Measurements from ENCODE around the gene PITPNM2.

The PITPNM2 gene

DNA sequence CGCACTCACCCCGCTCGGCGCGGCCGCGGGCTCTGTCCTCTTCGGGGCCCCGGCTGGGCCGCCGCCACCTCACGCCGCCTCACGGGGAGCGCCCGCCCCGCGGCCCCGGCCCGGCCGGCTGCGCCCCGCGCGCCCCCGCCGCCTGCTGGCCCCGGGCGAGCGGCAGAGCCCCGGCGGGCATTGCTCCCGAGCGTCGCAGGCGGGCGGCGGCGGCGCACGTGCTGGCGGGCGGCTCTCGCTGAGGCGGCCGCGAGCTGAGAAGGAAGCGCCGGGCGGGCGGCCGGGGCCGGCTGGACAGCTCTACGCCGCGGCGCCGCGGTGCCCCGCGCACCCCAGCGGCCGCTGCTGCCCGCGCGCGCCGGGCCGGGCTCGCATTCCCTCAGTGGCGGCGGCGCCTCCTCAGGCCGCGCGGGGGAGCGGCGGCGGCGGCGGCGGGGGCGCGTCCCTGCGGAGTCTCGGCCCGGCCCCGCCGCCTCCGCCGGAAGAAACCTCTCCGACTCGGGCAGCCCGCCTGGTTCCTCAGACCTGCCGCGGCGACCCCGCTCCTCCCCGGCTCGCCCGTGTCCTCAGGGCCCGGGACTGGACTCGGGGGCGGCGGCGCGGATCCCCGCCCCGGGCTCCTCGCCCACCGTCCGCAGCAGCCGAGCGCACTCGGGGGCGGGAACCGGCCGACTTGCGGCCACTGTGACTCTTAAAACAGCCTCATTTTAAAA, at the start of gene PITPNM2:
Gene PITPNM2, minus strand, starts transcription at position 347 of the 713 bp plus-strand sequence. CDS start 116,500 bp downstream, outside the sequence.
- DNase-seq (ENCODE audit: low read depth): no peak

DNA sequence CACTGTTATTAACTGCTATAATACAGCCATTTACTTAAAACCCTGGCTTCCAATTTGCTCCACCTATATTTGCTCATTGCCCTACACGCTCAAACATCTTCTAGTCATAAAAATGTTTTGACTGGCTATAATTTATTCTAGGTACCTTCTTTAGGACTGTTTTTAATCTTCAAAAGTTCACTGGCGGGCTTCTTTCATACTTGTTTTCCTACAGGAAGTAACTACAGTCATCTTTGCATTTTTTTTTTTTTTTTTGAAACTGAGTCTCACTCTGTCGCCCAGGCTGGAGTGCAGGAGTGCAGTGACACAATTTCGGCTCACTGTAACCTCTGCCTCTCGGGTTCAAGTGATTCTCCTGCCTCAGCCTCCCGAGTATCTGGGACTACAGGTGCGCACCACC, 49.5 kb upstream of the PITPNM2 start:
- no peak for DNase-seq (ENCODE audit: low read depth)

DNA sequence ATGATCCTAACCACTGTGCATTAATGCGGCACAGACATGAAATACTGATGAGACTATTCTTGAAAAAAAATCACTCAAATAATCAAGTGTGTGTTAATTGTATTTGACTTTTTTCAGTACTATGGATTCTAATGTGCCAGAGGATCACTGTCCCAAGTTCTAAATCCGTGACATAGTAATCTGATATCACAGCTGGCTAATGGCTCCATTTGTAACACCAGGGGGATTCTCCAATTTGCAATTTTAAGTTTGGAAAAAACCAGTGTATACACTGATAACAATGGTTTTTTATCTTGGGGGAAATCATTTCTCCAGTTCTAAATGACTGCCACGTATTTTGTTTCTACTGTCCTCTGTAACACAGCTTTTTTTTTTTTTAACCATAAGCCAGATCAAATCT, 49.0 kb upstream of the PITPNM2 start:
- no peak for DNase-seq (ENCODE audit: low read depth)

DNA sequence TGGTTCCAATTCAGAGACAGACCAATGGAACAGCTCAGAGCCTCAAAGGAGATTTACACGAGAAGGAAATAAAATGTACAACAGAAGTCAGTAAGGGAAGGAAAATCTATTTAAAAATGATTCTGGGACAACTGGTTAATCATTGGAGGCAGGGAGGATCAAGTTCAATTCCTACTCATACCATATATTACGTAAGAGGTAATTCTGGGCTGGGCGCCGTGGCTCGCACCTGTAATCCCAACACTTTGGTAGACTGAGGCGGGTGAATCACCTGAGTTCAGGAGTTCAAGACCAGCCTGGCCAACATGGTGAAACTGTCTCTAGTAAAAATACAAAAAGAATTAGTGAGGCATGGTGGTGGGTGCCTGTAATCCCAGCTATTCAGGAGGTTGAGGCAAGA, 36.7 kb upstream of the PITPNM2 start:
- DNase-seq (ENCODE audit: low read depth): no peak

DNA sequence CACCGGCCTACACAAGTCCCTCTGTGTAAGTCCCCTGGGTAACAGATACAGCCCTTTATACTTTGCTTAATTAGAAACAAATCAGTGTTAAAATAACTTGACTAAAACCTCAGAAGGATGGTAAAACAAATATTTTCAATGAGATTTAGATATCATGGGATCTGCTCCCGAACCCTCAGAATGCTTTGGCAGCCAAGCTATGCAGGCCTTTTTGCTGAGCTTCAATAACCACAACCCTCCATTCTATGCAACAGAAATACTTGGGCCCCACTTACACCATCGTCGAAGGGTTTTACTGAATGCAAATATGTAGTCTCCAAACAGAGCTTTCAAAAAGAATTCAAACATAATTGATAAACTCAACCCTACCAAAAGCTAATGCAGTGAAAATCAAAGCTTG, 29.3 kb upstream of the PITPNM2 start:
- DNase-seq (ENCODE audit: low read depth): no peak

DNA sequence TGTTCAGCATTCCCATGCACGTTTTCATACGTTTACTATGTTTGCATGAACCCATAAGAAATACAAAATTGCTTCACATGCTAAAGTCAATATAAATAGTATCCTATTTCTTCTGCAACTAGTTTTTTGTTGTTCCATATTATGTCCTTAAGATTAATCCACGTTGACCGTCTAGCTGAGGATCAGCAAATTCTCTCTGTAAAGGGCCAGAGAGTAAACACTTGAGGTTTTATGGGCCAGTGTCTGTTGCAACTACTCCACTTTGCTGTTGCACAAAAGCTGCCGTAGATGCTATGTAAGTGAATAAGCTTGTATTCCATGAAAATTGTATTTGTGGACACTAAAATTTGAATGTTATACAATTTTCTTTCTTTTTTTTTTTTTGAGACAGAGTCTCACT, 21.1 kb upstream of the PITPNM2 start:
- no peak for DNase-seq (ENCODE audit: low read depth)

DNA sequence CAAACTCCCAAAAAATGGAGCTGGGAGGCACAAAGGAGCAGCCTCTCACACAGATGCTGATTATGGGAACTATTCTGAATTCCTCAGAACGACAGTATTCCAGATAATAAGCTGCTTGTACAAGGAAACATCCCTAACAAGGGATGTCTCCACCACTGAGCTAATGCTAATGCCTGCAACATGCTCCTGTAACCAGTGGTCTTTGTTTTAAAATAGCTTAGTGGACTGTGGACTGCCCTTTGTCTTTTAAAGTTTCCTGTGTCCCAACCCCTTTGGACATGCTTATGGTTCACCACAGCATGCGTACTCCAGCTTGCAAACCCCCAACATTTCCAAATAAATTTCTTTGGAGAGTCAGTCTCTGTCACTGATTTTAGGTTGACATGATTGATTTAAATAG, 16.4 kb upstream of the PITPNM2 start:
- no peak for DNase-seq (ENCODE audit: low read depth)

DNA sequence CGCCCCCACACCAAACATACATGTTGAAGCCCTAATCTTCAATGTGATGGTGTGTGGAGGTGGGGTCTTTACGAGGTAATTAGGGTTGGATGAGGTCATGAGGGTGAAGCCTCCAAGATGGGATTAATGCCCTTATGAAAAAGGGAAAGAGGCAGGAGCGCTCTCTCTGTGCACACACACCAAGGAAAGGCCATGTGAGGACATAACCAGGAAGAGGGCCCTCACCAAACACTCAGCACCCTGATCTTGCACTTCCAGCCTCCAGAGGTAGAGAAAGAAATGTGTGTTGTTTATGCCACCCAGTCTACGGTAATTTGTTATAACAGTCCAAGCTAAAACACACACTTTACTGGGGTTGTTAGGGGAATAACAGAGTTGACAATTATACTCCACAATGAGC, 14.6 kb upstream of the PITPNM2 start:
- no peak for DNase-seq (ENCODE audit: low read depth)

DNA sequence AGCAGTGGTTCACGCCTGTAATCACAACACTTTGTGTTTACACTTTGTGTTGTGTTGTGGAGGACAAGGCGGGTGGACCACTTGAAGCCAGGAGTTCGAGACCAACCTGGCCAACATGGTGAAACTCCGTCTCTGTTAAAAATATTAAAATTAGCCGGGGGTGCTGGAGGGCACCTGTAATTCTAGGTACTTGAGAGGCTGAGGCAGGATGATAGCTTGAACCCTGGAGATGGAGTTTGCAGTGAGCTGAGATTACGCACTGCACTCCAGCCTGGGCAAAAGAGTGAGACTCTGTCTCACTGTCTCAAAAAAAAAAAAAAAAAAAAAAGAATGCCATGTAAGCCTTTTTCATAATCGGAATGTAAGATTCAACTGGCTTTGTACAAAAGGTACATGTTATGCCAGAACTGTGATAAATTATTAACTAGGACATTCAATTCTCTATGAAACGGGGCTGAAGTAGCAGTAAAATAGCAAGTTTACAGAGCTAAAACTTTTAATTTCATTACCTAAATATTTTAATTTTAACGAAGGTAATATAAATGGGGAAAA, 13.9 kb upstream of the PITPNM2 start:
- DNase-seq (ENCODE audit: low read depth): no peak

DNA sequence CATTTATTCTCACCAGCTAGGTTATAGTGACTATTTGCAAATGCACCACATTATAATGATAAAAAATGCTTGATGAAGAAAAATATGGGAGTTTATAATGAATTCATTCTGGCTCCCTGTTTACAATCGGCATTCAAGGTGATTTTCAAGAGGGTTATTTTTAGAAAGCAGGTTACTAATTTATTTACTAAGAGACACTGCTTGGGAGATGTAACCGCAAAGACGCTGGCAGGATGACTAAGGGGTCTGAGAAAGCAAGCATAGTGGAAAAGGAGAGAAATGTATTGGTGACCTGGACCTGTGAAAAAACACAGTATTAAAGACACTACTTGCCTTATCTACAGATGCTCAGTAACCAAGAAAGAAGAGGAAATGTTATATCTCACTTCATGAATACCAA, 13.3 kb upstream of the PITPNM2 start:
- no peak for DNase-seq (ENCODE audit: low read depth)

DNA sequence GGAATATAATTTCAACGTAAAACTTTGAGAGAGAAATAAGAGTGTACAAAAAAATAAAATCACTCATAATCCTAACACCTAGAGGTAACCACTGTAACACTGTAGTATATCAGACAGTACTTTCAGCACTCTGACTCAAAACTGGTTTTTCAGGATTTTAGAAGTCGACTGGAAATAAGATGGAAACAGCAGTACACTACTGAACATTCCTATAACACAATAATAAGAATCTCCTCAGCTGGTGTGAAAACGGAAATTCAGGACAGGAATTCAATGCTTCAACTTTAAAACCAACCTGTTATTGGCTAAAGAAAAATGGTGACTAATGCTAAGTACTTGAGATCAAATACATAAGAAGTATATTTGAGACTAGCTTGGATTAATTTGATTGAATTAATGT, 12.3 kb upstream of the PITPNM2 start:
- DNase-seq (ENCODE audit: low read depth): no peak

DNA sequence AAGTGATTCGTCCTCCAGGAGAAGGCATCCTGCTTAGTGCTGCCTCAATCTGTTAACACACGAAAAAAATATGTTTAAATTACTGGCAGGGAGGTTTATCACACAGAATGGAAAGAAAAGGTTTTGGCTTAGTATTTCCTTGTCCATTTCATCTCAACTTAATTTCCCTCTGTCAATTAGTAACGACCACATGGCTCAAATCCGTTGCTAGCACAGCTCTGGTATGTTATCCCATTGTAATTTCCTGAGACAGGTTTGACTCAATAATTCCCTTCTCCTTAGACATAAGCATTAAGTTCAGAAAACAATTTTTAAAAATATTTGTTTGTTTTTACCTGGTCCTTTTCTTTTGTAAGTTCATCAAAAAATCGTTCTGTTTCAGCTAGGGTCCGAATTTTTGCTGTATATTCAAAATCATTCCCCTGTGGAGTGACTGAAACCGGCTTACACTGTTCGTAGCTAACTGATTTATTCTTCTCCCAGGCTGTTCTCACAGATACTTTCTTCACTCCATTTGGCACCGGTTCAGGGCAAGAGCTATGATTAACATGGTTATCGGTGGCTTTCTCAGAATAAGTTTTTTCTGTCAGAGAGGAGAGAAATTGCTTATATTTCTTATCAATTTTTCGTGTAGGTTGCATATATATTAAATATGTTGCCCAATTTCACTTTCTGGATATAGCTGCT, 10.1 kb upstream of the PITPNM2 start:
- no peak for DNase-seq (ENCODE audit: low read depth)

DNA sequence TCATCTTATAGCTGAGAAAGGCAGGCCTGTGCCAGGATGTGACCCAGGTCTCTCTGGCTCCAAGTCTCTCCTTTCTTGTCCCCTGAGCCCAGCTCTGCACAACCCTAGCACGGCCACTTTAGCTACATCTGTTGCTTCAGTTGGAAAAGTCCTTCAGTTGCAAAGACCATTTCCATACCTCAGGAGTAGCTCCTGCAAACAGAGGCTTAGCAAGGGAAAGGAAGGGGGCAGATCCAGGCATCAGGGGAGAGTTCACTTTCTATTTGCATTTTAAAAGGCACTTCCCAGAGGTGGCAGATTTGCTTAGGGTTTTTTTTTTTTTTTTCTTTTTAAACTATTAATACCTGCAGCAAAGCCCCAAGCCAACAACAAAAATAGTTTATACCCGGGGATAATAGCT, 3.0 kb upstream of the PITPNM2 start:
- DNase-seq (ENCODE audit: low read depth): no peak

DNA sequence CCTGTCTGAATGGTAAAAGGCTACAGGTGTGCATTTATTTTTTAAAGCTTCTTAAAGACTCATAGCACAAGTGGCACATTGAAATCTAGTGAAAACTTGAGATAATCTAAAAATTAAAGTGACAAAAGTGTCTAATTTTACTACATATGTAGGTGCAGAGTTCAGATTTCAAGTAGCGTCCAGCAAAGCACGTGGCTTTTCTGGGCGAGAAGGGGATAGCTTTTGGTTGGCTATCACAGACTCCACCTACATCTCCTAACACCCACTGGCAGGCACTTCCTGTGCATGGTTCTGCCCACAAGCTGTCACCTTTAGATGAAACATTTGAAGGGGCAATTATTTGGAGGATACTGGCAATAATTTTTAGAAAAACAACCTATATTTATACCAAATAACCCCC, 1.9 kb upstream of the PITPNM2 start:
- DNase-seq (ENCODE audit: low read depth): no peak

DNA sequence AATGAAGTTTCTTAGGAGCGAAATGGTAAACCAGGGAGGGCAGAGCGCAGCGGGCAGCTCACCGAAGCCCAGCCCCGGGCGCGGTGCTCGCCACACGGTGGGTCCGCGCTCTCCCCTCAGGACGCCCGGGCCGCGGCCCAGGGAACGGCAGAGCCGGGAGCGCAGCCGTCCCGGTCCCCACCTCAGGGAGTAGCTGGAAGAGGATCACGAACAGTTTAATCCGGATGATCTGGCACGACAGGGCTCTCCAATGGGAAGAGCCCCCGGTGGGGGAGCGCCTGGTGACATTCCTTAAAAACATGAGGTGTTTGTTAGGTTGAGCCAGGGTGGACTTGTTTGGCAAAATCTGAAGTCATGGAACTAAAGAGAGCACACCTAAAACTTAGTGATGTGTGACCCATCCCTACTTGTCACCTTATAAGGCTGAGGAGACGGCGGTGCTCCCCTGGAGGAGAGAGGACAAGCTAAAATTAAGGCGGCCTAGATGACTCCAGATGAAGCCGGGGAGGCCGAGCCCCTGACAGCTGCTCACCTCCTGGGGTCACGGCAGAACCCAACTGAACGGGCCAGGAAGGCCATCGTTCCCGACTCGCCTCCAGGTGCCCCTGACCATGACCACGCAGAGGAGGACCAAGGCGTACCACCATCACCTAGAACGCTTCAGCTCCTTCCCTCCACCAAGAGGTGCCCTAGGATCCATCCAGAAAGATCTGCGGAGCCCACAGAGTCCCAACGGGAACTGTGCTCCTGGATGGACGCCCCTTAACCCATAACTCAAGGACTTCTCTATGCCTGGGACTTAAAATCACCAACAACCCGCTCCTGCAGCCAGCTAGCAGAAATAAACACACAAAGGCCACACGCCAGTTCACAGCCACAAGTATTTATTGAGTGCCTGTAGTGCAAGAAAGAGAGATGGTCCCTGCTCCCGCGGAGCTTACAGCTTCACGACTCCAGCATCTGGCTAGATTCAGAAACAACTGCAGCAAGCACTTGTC, 866 bp upstream of the PITPNM2 start:
- DNase-seq (ENCODE audit: low read depth): no peak

DNA sequence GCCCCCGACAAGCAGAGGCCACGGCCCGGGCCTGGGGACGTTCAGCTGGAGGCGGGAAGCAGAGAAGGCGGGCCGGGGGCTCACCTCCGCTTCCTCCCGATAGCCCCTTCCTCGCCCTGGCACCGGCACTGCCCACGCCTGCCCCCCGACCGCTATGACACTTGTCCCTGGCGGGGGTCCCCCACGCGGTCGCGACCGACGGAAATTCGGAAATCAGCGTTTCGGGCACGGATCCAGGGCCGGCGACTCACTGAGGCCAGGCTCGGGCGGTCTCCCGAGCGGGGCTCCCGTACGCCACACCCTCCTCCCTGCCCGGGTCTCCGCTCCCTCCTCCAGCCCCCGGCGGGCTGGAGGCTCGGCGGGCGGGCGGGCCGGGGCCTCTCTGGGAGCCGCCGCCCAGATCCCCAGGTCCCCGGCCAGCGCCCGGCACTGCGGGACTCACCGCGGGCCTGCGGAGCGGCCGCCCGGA, 581 bp downstream of the PITPNM2 start:
- no peak for DNase-seq (ENCODE audit: low read depth)

DNA sequence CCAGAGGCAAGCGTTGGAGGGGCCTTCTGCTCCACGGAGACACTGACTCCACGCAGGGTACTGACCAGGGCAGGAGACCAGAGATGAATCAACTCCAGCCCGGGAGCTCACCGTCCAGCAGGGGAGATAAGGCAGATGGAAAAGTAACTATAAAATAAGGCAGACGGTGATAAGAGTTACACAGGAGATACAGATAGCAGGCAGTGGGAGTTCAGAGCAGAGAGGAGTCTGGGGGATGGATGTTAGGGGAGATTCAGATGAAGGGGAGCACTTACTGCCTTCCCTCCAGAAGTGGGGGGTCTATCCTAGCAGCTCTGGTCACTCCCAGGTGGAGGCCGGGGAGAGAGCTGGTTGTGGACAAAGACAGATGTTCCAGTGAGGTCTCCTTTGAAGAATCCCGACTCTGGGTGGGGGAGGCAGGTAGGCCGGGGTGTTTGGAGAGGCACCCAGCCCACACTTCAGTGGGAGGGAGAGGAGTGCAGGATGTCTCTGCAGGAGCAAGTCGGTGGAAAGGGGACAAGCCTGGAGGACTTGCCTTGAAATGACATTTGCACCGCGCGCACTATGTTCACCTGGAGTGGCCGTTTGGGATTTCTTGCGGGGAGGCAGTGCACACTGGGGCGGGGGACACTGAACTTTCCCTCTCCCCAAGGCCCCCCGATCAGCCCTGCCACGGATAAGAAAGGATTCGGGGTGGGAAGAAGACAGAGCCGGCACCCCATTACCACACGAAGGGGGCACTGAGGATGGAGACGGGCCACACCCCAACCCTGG, 1.2 kb downstream of the PITPNM2 start:
- DNase-seq (ENCODE audit: low read depth): no peak

DNA sequence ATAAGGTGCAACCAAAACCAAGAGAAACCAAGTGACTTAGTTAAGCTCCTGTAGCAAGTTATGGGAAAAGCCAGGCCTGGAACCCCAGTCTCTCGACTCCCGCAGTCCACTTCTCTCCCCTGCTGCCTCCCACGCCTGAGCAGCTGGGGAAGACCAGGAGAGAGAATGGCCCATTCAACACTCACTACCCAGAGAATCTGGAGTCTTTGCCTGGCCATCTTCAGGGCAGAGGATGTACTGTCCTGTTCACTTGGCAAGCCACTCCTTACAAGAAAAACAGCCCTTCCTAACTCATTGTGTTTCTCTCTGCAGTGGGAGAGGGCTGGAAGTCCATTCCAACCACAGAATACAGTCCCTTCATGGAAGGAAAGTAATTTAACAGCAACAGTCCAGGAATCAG, 1.8 kb downstream of the PITPNM2 start:
- no peak for DNase-seq (ENCODE audit: low read depth)

DNA sequence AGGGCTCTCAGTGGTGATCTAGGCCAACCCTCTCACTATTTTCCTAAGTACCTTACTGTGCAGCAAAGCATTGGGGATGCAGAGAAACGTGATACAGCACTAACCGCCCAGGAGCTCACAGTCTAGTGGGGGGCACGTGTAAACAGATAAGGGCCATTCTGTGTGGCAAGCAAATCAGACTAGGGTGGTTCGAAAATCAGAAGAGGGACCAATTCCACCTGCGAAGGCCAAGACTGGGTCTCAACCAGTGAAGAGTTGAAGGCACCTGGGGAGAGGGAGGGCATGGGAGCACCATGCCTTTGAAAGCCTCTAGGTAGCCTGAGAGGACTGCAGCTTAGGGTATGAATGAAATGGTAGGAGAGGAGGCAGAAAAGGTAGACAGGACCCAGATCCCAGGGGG, 2.2 kb downstream of the PITPNM2 start:
- DNase-seq (ENCODE audit: low read depth): no peak

DNA sequence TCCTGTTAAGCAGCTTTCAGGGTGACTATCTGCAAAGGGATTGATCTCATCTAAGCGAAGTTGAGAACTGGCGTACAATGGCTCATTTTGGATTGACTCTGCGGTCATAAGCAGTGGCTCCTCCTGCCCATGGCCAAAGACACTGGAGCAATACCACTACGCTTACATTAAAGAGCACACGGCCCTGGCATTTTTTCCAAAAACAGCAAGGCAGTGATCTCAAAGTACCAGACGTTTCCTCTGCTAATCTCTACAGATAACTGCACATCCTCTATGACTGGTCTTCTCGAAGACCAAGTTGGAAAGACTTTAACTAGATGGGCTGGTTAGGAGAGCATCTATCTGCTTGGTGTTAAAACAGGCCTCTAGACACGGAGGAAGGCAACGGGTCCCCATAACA, 2.7 kb downstream of the PITPNM2 start:
- no peak for DNase-seq (ENCODE audit: low read depth)

DNA sequence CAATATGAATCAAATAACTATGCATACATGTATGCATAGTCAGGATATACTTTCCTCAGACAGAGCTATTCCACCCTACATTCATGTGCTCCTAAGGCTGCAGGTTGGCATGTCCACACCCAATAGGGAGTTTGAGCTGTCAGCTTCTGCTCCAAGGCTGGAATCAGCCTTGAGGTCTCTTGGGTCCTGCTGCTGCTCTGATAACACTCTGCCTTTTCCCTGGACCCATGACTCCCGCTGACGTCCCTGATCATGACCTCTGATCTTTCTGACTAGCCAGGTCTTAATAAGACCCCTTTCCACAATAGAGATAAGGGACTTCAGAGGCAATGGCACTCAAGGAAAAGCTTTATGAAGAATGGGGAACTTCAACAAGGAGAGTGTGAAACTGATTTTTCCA, 5.7 kb downstream of the PITPNM2 start:
- DNase-seq (ENCODE audit: low read depth): no peak
